A549 (cell line): Measurements from ENCODE around the gene UBAP1L. TPM values are rescaled to one million over a fixed set of nuclear protein-coding genes. Genes with fewer than 3 reads are reported as not detected.

ENCODE experiments used
- ATAC-seq, 2 experiments: fragments of 200-7000 bp in 1 of 2; fragments of >200 bp in 1 of 2; cut with Nextera tagmentation in 1 of 2; cut with Tn5 transposase in 1 of 2; 3 replicates each; pipeline versions ENCODE4 v1.8.0 to v1.9.1; 2018 to 2020; ENCODE audit warnings: mild to moderate bottlenecking in 1 of 2, moderate library complexity in 1 of 2
- CTCF ChIA-PET: fragments of 300-600 bp; sonication (Branson Sonifier 250); formaldehyde crosslinking; extraction: SDS; loops from one replicate; lab custom pipeline; 2021; ENCODE audit warnings: antibody characterized with exemption, inconsistent platforms; lab: Yijun Ruan, JAX
- POLR2A ChIA-PET: fragments of 350-600 bp; formaldehyde crosslinking; extraction: SDS; loops from one replicate; lab custom pipeline; 2021; ENCODE audit warnings: antibody characterized with exemption, inconsistent platforms; lab: Yijun Ruan, JAX
- DNase-seq, 2 experiments: peaks; one replicate each; pipeline versions ENCODE4 v3.0.0 to v3.0.0-alpha.2; 2011 to 2016; ENCODE audit warnings: low read depth in 1 of 2, low spot score in 1 of 2
- FAIRE-seq: peaks from 2 replicates; lab custom pipeline; 2011; peaks lifted over from hg19 to GRCh38; lab: Jason Lieb, UNC
- H3K27ac ChIP-seq, 2 experiments: fragments of >200 bp; sonication (Bioruptor Twin); formaldehyde crosslinking; 3 replicates each; pipeline ENCODE4 v1.5.1; 2016 to 2017
- H3K4me1 ChIP-seq: fragments of >200 bp; sonication (Bioruptor Twin); formaldehyde crosslinking; 3 replicates; pipeline ENCODE4 v1.6.1; 2016
- H3K4me2 ChIP-seq: fragments of >200 bp; sonication (Bioruptor Twin); formaldehyde crosslinking; 3 replicates; pipeline ENCODE4 v1.6.1; 2016
- H3K4me3 ChIP-seq: fragments of >200 bp; sonication (Bioruptor Twin); formaldehyde crosslinking; 3 replicates; pipeline ENCODE4 v1.5.1; 2016
- H3K9me3 ChIP-seq: fragments of >200 bp; sonication (Bioruptor Twin); formaldehyde crosslinking; 3 replicates; pipeline ENCODE4 v1.6.1; 2016
- BHLHE40 ChIP-seq: IDR thresholded peaks from 2 replicates; pipeline ENCODE4 v1.6.1; 2012; ENCODE audit warnings: low read depth, low read length, inconsistent platforms
- CHD4 ChIP-seq: fragments of 200-600 bp; sonication (generic); IDR thresholded peaks from 2 replicates; pipeline ENCODE4 v1.6.1; 2016; ENCODE audit warnings: antibody characterized with exemption, mild to moderate bottlenecking, borderline replicate concordance
- ELK1 ChIP-seq: fragments of 150-350 bp; IDR thresholded peaks from 2 replicates; pipeline ENCODE4 v1.6.1; 2014; ENCODE audit warnings: low read depth, mild to moderate bottlenecking, low read length
- FOSL2 ChIP-seq, 2 experiments: fragments of 450-650 bp in 1 of 2; fragments of >200 bp in 1 of 2; sonication (Bioruptor Twin) in 1 of 2; formaldehyde crosslinking; IDR thresholded peaks; 2 replicates each; pipeline versions ENCODE4 v1.5.0 to v1.6.1; 2016 to 2020; ENCODE audit warnings: mild to moderate bottlenecking in 1 of 2, moderate library complexity in 1 of 2
- GATA3 ChIP-seq: IDR thresholded peaks from 2 replicates; pipeline ENCODE4 v1.6.1; 2012; ENCODE audit warnings: borderline replicate concordance
- HES2 ChIP-seq: fragments of >200 bp; sonication (Bioruptor Twin); formaldehyde crosslinking; IDR thresholded peaks from 2 replicates; pipeline ENCODE4 v1.6.1; 2016
- HEYL ChIP-seq: fragments of 250-450 bp; sonication (Bioruptor Pico); IDR thresholded peaks from 2 replicates; pipeline ENCODE4 v1.8.0; 2021; ENCODE audit warnings: mild to moderate bottlenecking, moderate library complexity
- HOXB5 ChIP-seq: fragments of 250-450 bp; sonication (Bioruptor Pico); IDR thresholded peaks from 2 replicates; pipeline ENCODE4 v1.5.0; 2020; ENCODE audit warnings: mild to moderate bottlenecking, moderate library complexity
- KDM1A ChIP-seq: fragments of 200-600 bp; sonication (generic); IDR thresholded peaks from 2 replicates; pipeline ENCODE4 v1.6.1; 2016; ENCODE audit warnings: low read depth, mild to moderate bottlenecking
- MAFK ChIP-seq: fragments of 450-650 bp; IDR thresholded peaks from 2 replicates; pipeline ENCODE4 v1.6.1; 2014; ENCODE audit not compliant: partially characterized antibody
- NFE2L2 ChIP-seq: fragments of 150-350 bp; conservative IDR thresholded peaks from 2 replicates; pipeline ENCODE4 v1.6.1; 2014; ENCODE audit warnings: low read length
- NPAS2 ChIP-seq: fragments of 250-450 bp; sonication (Bioruptor Pico); IDR thresholded peaks from 2 replicates; pipeline ENCODE4 v1.8.0; 2022; ENCODE audit warnings: mild to moderate bottlenecking, moderate library complexity, borderline replicate concordance
- PHF8 ChIP-seq: fragments of 200-600 bp; sonication (generic); IDR thresholded peaks from 2 replicates; pipeline ENCODE4 v1.6.1; 2016; ENCODE audit warnings: low read depth, mild to moderate bottlenecking, antibody characterized with exemption, moderate library complexity, borderline replicate concordance
- POLR2A ChIP-seq: IDR thresholded peaks from 2 replicates; pipeline ENCODE4 v1.6.1; 2012; ENCODE audit warnings: mild to moderate bottlenecking, low read length
- RAD21 ChIP-seq, 2 experiments: fragments of >200 bp in 1 of 2; sonication (Bioruptor Twin) in 1 of 2; formaldehyde crosslinking in 1 of 2; IDR thresholded peaks in 1 of 2; conservative IDR thresholded peaks in 1 of 2; 2 replicates in 1 of 2; 3 replicates in 1 of 2; pipeline ENCODE4 v1.6.1; 2012 to 2018; ENCODE audit warnings: inconsistent platforms in 1 of 2
- RARB ChIP-seq: fragments of 250-450 bp; sonication (Bioruptor Pico); IDR thresholded peaks from 2 replicates; pipeline ENCODE4 v1.8.0; 2021; ENCODE audit warnings: mild to moderate bottlenecking, moderate library complexity
- SMC3 ChIP-seq: fragments of >200 bp; sonication (Bioruptor Twin); formaldehyde crosslinking; IDR thresholded peaks from 3 replicates; pipeline ENCODE4 v1.6.1; 2018; ENCODE audit warnings: inconsistent platforms
- TP53 ChIP-seq: fragments of 250-450 bp; sonication (Bioruptor Pico); IDR thresholded peaks from 2 replicates; pipeline ENCODE4 v1.5.0; 2021; ENCODE audit warnings: mild to moderate bottlenecking, moderate library complexity
- USF2 ChIP-seq: fragments of 450-650 bp; IDR thresholded peaks from 2 replicates; pipeline ENCODE4 v1.6.1; 2014; ENCODE audit warnings: antibody characterized with exemption
- ZC3H11A ChIP-seq: fragments of 450-650 bp; IDR thresholded peaks from 2 replicates; pipeline ENCODE4 v1.6.1; 2014; ENCODE audit warnings: antibody characterized with exemption, mild to moderate bottlenecking
- WGBS: methylation state at CpG from one replicate; pipeline ENCODE4 v1.1.6; 2017; ENCODE audit errors: missing lambda C conversion rate; 5-methylcytosine and 5-hydroxymethylcytosine counted together
- polyA plus RNA-seq, 4 experiments: library from polyadenylated mRNA; depleted of rRNA in 3 of 4; stranded (reverse); fragments of >200 nt; fragmentation: RNase III in 1 of 4; extraction: RNeasy Plus Mini Kit Qiagen cat#74134 plus additional on column Dnase treatment in 1 of 4; gene quantifications; 2 replicates in 3 of 4; 3 replicates in 1 of 4; pipeline ENCODE4 v1.2.3, GENCODE V29; 2011 to 2017

The UBAP1L gene
- polyA plus RNA-seq, 2 of the 4 experiments (the other 2 are of a cell fraction), result 0.84 to 0.87 TPM

- no peak for ATAC-seq
- CTCF ChIA-PET, result interaction anchor here (1.0 to 5.9 kb wide), 10 partner anchors 9 to 59 kb away, joined by 3 to 29 read pairs (median 4); partner anchors contain the start of gene KBTBD13
Measured at GRCh38 chr15:65092911-65093792, 21.8 kb downstream of the UBAP1L start.

GRCh38 chr15:65091946-65092770 is 22.8 kb downstream of the UBAP1L start:
- Histone ChIP-seq H3K9me3 (no peaks in the 10 kb centered on the region), H3K27ac (no peak overlapping the region), H3K4me3 (no peak overlapping the region), H3K4me2 (no peak overlapping the region), H3K4me1 (no peaks in the 10 kb centered on the region)
- WGBS, result 88% methylated on average over 12 of the region's 12 CpGs
- DNase-seq (no peak), ATAC-seq (no peak), FAIRE-seq (no peak)
- ChIA-PET CTCF (interaction anchor here (1.0 to 5.9 kb wide), 9 partner anchors 10 to 58 kb away, joined by 3 to 29 read pairs (median 4); partner anchors contain the start of gene KBTBD13), POLR2A (no interaction called here)
- TF ChIP-seq NPAS2, result no peak
- TF ChIP-seq HES2, result no peak
- TF ChIP-seq CHD4, result no peak
- TF ChIP-seq SMC3, result no peak
- no peak for TF ChIP-seq NFE2L2

More at GRCh38 chr15:65092911-65093792, 21.8 kb downstream of the UBAP1L start:
- no peak overlapping the region for H3K4me3 ChIP-seq
- H3K27ac ChIP-seq, result no peak overlapping the region
- DNase-seq (no peak), FAIRE-seq (no peak)
- POLR2A ChIA-PET, result no interaction called here
- H3K4me1 ChIP-seq, result no peaks in the 10 kb centered on the region
- no peaks in the 10 kb centered on the region for H3K9me3 ChIP-seq
- TF ChIP-seq ELK1, result no peak
- no peak for TF ChIP-seq CHD4
- no peak for TF ChIP-seq ZC3H11A
- no peak for TF ChIP-seq FOSL2 (IDR thresholded peaks at IDR 0.05)
- no peak for TF ChIP-seq FOSL2 (CRISPR knock-in tag; IDR thresholded peaks at IDR 0.05)
- TF ChIP-seq POLR2A, result no peak
- TF ChIP-seq USF2, result no peak
- TF ChIP-seq KDM1A, result no peak
- no peak for TF ChIP-seq PHF8
- no peak for TF ChIP-seq HEYL (CRISPR knock-in tag)
- TF ChIP-seq SMC3, result no peak
- TF ChIP-seq BHLHE40, result no peak
- TF ChIP-seq MAFK, result no peak
- TF ChIP-seq RAD21 (conservative IDR thresholded peaks at IDR 0.05 in 1 of 2, IDR thresholded peaks at IDR 0.05 in 1 of 2), result no peak
- TF ChIP-seq GATA3, result no peak
- no peak for TF ChIP-seq TP53 (CRISPR knock-in tag)
- no peak for TF ChIP-seq RARB
- TF ChIP-seq HOXB5 (CRISPR knock-in tag), result no peak
- no peak for TF ChIP-seq NPAS2
- WGBS, result 89% methylated on average over 17 of the region's 17 CpGs
- H3K4me2 ChIP-seq, result no peak overlapping the region
